PC-3 (cell line): Measurements from ENCODE around the gene C6orf62. TPM values are rescaled to one million over a fixed set of nuclear protein-coding genes. Genes with fewer than 3 reads are reported as not detected.
A peak's percentile ranks its signal among the peaks of the same experiment; 100 is the strongest.

Experiments used
- ATAC-seq: fragments of 200-7000 bp; cut with Tn5 transposase; 2 replicates; pipeline ENCODE4 v1.9.1; 2020; ENCODE audit warnings: mild to moderate bottlenecking, moderate library complexity
- BruUV-seq: library from RNA; stranded (reverse); fragments of 400-500 nt; replicated peaks from 2 replicates; lab custom pipeline; 2021; lab: Mats Ljungman, UMichigan
- CTCF ChIA-PET: fragments of 300-600 bp; sonication (Branson Sonifier 250); formaldehyde crosslinking; loops from one replicate; lab custom pipeline; 2022; ENCODE audit warnings: antibody characterized with exemption; lab: Charles Lee
- POLR2A ChIA-PET: fragments of 300-600 bp; sonication (Branson Sonifier 250); formaldehyde crosslinking; loops from one replicate; lab custom pipeline; 2022; ENCODE audit warnings: antibody characterized with exemption; ENCODE audit not compliant: unreplicated experiment; lab: Charles Lee
- DNase-seq: peaks from one replicate; pipeline ENCODE4 v3.0.0-alpha.2; 2015
- H2AFZ ChIP-seq: fragments of 300-600 bp; sonication (generic); 2 replicates; pipeline ENCODE4 v1.6.0; 2016; ENCODE audit warnings: antibody characterized with exemption, low read length
- H3F3A ChIP-seq: fragments of 300-600 bp; sonication (generic); one replicate; pipeline ENCODE4 v1.6.0; 2017; ENCODE audit warnings: antibody characterized with exemption, low read length, control low read depth, mild to moderate bottlenecking; ENCODE audit not compliant: unreplicated experiment
- H3K27ac ChIP-seq: fragments of 300-600 bp; sonication (generic); 2 replicates; pipeline ENCODE4 v1.5.1; 2016; ENCODE audit warnings: mild to moderate bottlenecking, low read length
- H3K27me3 ChIP-seq: fragments of 300-600 bp; sonication (generic); 2 replicates; pipeline ENCODE4 v1.6.1; 2016; ENCODE audit warnings: low read length, mixed read lengths
- H3K36me3 ChIP-seq: fragments of 300-600 bp; sonication (generic); 2 replicates; pipeline ENCODE4 v1.6.1; 2016; ENCODE audit warnings: low read depth, mixed run types, low read length, mixed read lengths
- H3K4me1 ChIP-seq: fragments of 300-600 bp; sonication (generic); 2 replicates; pipeline ENCODE4 v1.5.1; 2016; ENCODE audit warnings: low read length; ENCODE audit not compliant: insufficient read depth
- H3K4me2 ChIP-seq: fragments of 300-600 bp; sonication (generic); 2 replicates; pipeline ENCODE4 v1.6.0; 2016; ENCODE audit warnings: low read length
- H3K4me3 ChIP-seq: fragments of 300-600 bp; sonication (generic); 2 replicates; pipeline ENCODE4 v1.5.1; 2016; ENCODE audit warnings: mild to moderate bottlenecking, low read length, mixed read lengths
- H3K79me2 ChIP-seq: fragments of 300-600 bp; sonication (generic); 2 replicates; pipeline ENCODE4 v1.6.1; 2017; ENCODE audit warnings: low read length, mixed read lengths
- H3K9ac ChIP-seq: fragments of 300-600 bp; sonication (generic); 2 replicates; pipeline ENCODE4 v1.6.0; 2016; ENCODE audit warnings: mild to moderate bottlenecking, low read length
- H3K9me2 ChIP-seq: fragments of 300-600 bp; sonication (generic); replicated peaks from 2 replicates; pipeline ENCODE4 v1.6.1; 2016; ENCODE audit warnings: mixed run types, low read length, mixed read lengths
- H3K9me3 ChIP-seq: fragments of 300-600 bp; sonication (generic); 2 replicates; pipeline ENCODE4 v1.6.1; 2016; ENCODE audit warnings: low read length, mixed read lengths
- H4K20me1 ChIP-seq: fragments of 300-600 bp; sonication (generic); 2 replicates; pipeline ENCODE4 v1.6.1; 2016; ENCODE audit warnings: low read length, mixed read lengths
- EZH2 ChIP-seq: fragments of 300-600 bp; sonication (generic); IDR thresholded peaks from one replicate; pipeline ENCODE4 v1.6.1; 2017; ENCODE audit warnings: antibody characterized with exemption, mild to moderate bottlenecking, low read length; ENCODE audit not compliant: unreplicated experiment
- EZH2phosphoT487 ChIP-seq: fragments of 300-600 bp; sonication (generic); IDR thresholded peaks from 2 replicates; pipeline ENCODE4 v1.6.1; 2018; ENCODE audit warnings: mild to moderate bottlenecking, antibody characterized with exemption, low read length, borderline replicate concordance
- intact Hi-C: fragments of 100-400 bp; cut with micrococcal nuclease; formaldehyde crosslinking; loops from 2 replicates; pipeline ENCODE4 v1.9.0; 2023
- total RNA-seq: library from RNA; depleted of rRNA; stranded (reverse); fragments of >200 nt; gene quantifications from 2 replicates; pipeline ENCODE4 v1.2.3, GENCODE V29; 2014
- TF ChIP-seq, protein P1 (sequence below): fragments of 300-600 bp; sonication (generic); conservative IDR thresholded peaks from 2 replicates; pipeline ENCODE4 v1.5.1; 2017; ENCODE audit warnings: antibody characterized with exemption, low read depth, mild to moderate bottlenecking, low read length

Gene C6orf62
- total RNA-seq, 1 experiment from 2014 or later: 81.8 TPM

- ChIA-PET CTCF (interaction anchor here (1.3 kb wide), 1 partner anchor 85 kb away, joined by 4 read pairs; no protein-coding TSS in a partner anchor), POLR2A (no interaction called here)
- H3K36me3 ChIP-seq: peaks cover 20% of the 10 kb centered on the region
- intact Hi-C loops: loop anchor here (2.0 kb wide), 1 partner anchor 19 kb away; the partner anchor contains the start of gene KIAA0319
- no peak for TF ChIP-seq EZH2
- TF ChIP-seq, protein P1, sequence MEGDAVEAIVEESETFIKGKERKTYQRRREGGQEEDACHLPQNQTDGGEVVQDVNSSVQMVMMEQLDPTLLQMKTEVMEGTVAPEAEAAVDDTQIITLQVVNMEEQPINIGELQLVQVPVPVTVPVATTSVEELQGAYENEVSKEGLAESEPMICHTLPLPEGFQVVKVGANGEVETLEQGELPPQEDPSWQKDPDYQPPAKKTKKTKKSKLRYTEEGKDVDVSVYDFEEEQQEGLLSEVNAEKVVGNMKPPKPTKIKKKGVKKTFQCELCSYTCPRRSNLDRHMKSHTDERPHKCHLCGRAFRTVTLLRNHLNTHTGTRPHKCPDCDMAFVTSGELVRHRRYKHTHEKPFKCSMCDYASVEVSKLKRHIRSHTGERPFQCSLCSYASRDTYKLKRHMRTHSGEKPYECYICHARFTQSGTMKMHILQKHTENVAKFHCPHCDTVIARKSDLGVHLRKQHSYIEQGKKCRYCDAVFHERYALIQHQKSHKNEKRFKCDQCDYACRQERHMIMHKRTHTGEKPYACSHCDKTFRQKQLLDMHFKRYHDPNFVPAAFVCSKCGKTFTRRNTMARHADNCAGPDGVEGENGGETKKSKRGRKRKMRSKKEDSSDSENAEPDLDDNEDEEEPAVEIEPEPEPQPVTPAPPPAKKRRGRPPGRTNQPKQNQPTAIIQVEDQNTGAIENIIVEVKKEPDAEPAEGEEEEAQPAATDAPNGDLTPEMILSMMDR: no peak
- no peaks in the 10 kb centered on the region for H3K9me3 ChIP-seq
- peak overlapping the region; percentile 91 for H3K9ac ChIP-seq
- BruUV-seq: TSS peak; percentile 67
- H4K20me1 ChIP-seq: no peaks in the 10 kb centered on the region
- no peaks in the 10 kb centered on the region for H3K9me2 ChIP-seq
- no peaks in the 10 kb centered on the region for H3K27me3 ChIP-seq
- H3K4me1 ChIP-seq: peaks cover 20% of the 10 kb centered on the region
- peak; percentile 29 for DNase-seq
- peak overlapping the region; percentile 97 for H3K4me3 ChIP-seq
- H3K79me2 ChIP-seq: peaks cover 43% of the 10 kb centered on the region
- H3K27ac ChIP-seq: peak overlapping the region; percentile 75
- peak overlapping the region; percentile 85 for H3K4me2 ChIP-seq
- peak overlapping the region; percentile 98 for H2AFZ ChIP-seq
- H3F3A ChIP-seq: no peaks in the 10 kb centered on the region
- peak; percentile 36 for ATAC-seq
Measured at GRCh38 chr6:24666097-24666640, 52.8 kb downstream of the C6orf62 start.

GRCh38 chr6:24664046-24664987 is 54.6 kb downstream of the C6orf62 start:
- H3K4me2 ChIP-seq: peak overlapping the region; percentile 85
- H3K9ac ChIP-seq: no peak overlapping the region
- CTCF ChIA-PET: no interaction called here
- peaks cover 35% of the 10 kb centered on the region for H3K4me1 ChIP-seq
- no TSS peak for BruUV-seq
- no peaks in the 10 kb centered on the region for H3K9me3 ChIP-seq
- POLR2A ChIA-PET: no interaction called here
- H3K9me2 ChIP-seq: no peaks in the 10 kb centered on the region
- no peak for DNase-seq
- H3K36me3 ChIP-seq: peaks cover 16% of the 10 kb centered on the region; the same call in 1 of the 2 replicates
- no peak overlapping the region for H2AFZ ChIP-seq
- intact Hi-C loops: no loop called here
- H3K27me3 ChIP-seq: no peaks in the 10 kb centered on the region
- H3K27ac ChIP-seq: no peak overlapping the region
- H4K20me1 ChIP-seq: no peaks in the 10 kb centered on the region
- H3K4me3 ChIP-seq: no peak overlapping the region
- ATAC-seq: no peak
- TF ChIP-seq EZH2 (no peak), EZH2phosphoT487 (no peak)
- TF ChIP-seq, protein P1: no peak
- H3K79me2 ChIP-seq: peaks cover 43% of the 10 kb centered on the region
- no peaks in the 10 kb centered on the region for H3F3A ChIP-seq
